Ovary (tissue), 9 donors: Measurements from ENCODE around the gene PFKFB2. TPM values are rescaled to one million over a fixed set of nuclear protein-coding genes. Genes with fewer than 3 reads are reported as not detected.

ENCODE experiments used
- DNase-seq, 5 donors: peaks; one replicate each; pipeline ENCODE4 v3.0.0-alpha.2; 2019 to 2020
- H3K27ac ChIP-seq, 2 donors: fragments of 200-600 bp; one replicate each; pipeline versions ENCODE4 v1.5.1 to v1.8.0; 2019 to 2022
- H3K27me3 ChIP-seq: fragments of 200-600 bp; one replicate; pipeline ENCODE4 v1.8.0; 2022
- H3K36me3 ChIP-seq: fragments of 200-600 bp; sonication (generic); one replicate; pipeline ENCODE4 v1.5.1; 2019
- H3K4me1 ChIP-seq: one replicate; pipeline ENCODE4 v1.8.1; 2013; ENCODE audit warnings: mild to moderate bottlenecking, moderate library complexity; ENCODE audit not compliant: insufficient read depth
- H3K4me3 ChIP-seq: fragments of 200-600 bp; sonication (generic); one replicate; pipeline ENCODE4 v1.5.1; 2017
- H3K9me3 ChIP-seq, 2 donors: fragments of 200-600 bp in 1 of 2; sonication (generic) in 1 of 2; one replicate each; pipeline versions ENCODE4 v1.5.1 to v1.8.1; 2013 to 2019; ENCODE audit warnings: mild to moderate bottlenecking in 1 of 2, moderate library complexity in 1 of 2
- CTCF ChIP-seq, 3 donors: fragments of 450-650 bp in 2 of 3; fragments of 200-600 bp in 1 of 3; IDR thresholded peaks; one replicate each; pipeline versions ENCODE4 v1.5.1 to v1.8.0; 2016 to 2022; ENCODE audit warnings: antibody characterized with exemption in 3 of 3, mild to moderate bottlenecking in 1 of 3
- EP300 ChIP-seq: sonication (generic); formaldehyde crosslinking; IDR thresholded peaks from one replicate; pipeline ENCODE4 v1.6.1; 2017; ENCODE audit warnings: antibody characterized with exemption
- POLR2A ChIP-seq: fragments of 450-650 bp; IDR thresholded peaks from one replicate; pipeline ENCODE4 v1.6.1; 2017; ENCODE audit warnings: antibody characterized with exemption, mild to moderate bottlenecking, moderate library complexity
- WGBS, 3 donors: extraction: QIAGEN DNeasy Blood & Tissue Kit in 1 of 3; methylation state at CpG; one replicate each; pipeline versions ENCODE4 v1.1.5 to v1.1.7; 2013 to 2017; 5-methylcytosine and 5-hydroxymethylcytosine counted together
- intact Hi-C, 4 donors: fragments of 100-400 bp; cut with DNase I; formaldehyde crosslinking; loops; one replicate each; pipeline versions ENCODE4 v1.11.0 to v1.15.1; 2022 to 2023
- polyA plus RNA-seq, 2 donors: library from polyadenylated mRNA; stranded (reverse); fragments of 200-250 nt in 1 of 2; fragments of 350-450 nt in 1 of 2; fragmentation: Illumina TruSeq in 1 of 2; extraction: RNeasy Lipid Tissue Mini Kit (QIAGEN cat#74804) in 1 of 2; gene quantifications; one replicate each; pipeline ENCODE4 v1.2.3, GENCODE V29; 2013 to 2014
- total RNA-seq, 7 donors: library from RNA; depleted of rRNA in 2 of 7; stranded (reverse); fragments of >200 nt in 2 of 7; fragmentation: NEBNext Ultra II Directional in 3 of 7; extraction: Animal tissue kit (Norgen Biotek cat#: 25700) in 3 of 7; gene quantifications; one replicate each; pipeline versions ENCODE4 v1.1.0 to v1.2.4, GENCODE V29; 2016 to 2023
- donor health status: DM: no; HTN: no; CAD: no; lungs with moderate emphysema.
- donor health status: DM: no; HTN: no; CAD: no.
- donor health status: Bipolar disorder and iron deficiency.
- donor health status: DM: yes; HTN: yes; CAD: no.
- donor health status: DM: no; HTN: no; CAD: no.
- donor health status: DM: yes; HTN: yes; CAD: no.

PFKFB2 gene
- total and polyA plus RNA-seq, 9 donors, result 3.0 to 11.4 (median 7.7) TPM

GRCh38 chr1:207010726-207011125 lies 42.3 kb upstream of the PFKFB2 start:
- intact Hi-C loops, result no loop called here
- Histone ChIP-seq H3K27ac (no peak overlapping the region), H3K36me3 (no peaks in the 10 kb centered on the region), H3K4me3 (no peak overlapping the region), H3K27me3 (no peaks in the 10 kb centered on the region), H3K4me1 (no peaks in the 10 kb centered on the region), H3K9me3 (no peaks in the 10 kb centered on the region)
- WGBS, 3 donors, result 98 to 100% (median 100%) methylated on average over 2 of the region's 2 CpGs
- no peak for DNase-seq
- TF ChIP-seq CTCF (IDR thresholded peaks at IDR 0.05), result no peak
- no peak for TF ChIP-seq POLR2A
- TF ChIP-seq EP300, result no peak

- DNase-seq, result no peak
- intact Hi-C loops, result no loop called here
- no peak overlapping the region for H3K4me3 ChIP-seq
- H3K9me3 ChIP-seq, result no peaks in the 10 kb centered on the region
- no peak overlapping the region for H3K27ac ChIP-seq
- no peak for TF ChIP-seq CTCF (IDR thresholded peaks at IDR 0.05)
- TF ChIP-seq EP300, result no peak
- no peak for TF ChIP-seq POLR2A
- no peaks in the 10 kb centered on the region for H3K4me1 ChIP-seq
- no peaks in the 10 kb centered on the region for H3K36me3 ChIP-seq
- 72 to 93% (median 93%) methylated on average over 6 of the region's 6 CpGs for WGBS, 3 donors
- H3K27me3 ChIP-seq, result no peaks in the 10 kb centered on the region
Observed at GRCh38 chr1:207013321-207014085, 39.6 kb upstream of the PFKFB2 start.

- H3K27me3 ChIP-seq, result no peaks in the 10 kb centered on the region
- H3K9me3 ChIP-seq, result no peaks in the 10 kb centered on the region
- H3K27ac ChIP-seq, result no peak overlapping the region
- no peaks in the 10 kb centered on the region for H3K36me3 ChIP-seq
- intact Hi-C loops, result no loop called here
- H3K4me3 ChIP-seq, result no peak overlapping the region
- no peak for DNase-seq
- H3K4me1 ChIP-seq, result no peaks in the 10 kb centered on the region
- 53 to 88% (median 67%) methylated on average over 3 of the region's 3 CpGs for WGBS, 3 donors
- TF ChIP-seq CTCF (IDR thresholded peaks at IDR 0.05) (no peak), POLR2A (no peak), EP300 (no peak)
Observed at GRCh38 chr1:207014728-207015127, 38.3 kb upstream of the PFKFB2 start.

- 88 to 92% (median 88%) methylated on average over 3 of the region's 3 CpGs for WGBS, 3 donors
- no peak for TF ChIP-seq CTCF (IDR thresholded peaks at IDR 0.05)
- TF ChIP-seq EP300, result no peak
- no peak for TF ChIP-seq POLR2A
- Histone ChIP-seq H3K36me3 (no peaks in the 10 kb centered on the region), H3K27me3 (no peaks in the 10 kb centered on the region), H3K9me3 (no peaks in the 10 kb centered on the region), H3K4me1 (no peaks in the 10 kb centered on the region), H3K4me3 (no peak overlapping the region), H3K27ac (no peak overlapping the region)
- intact Hi-C loops, result no loop called here
- DNase-seq, result no peak
Observed at GRCh38 chr1:207015791-207016190, 37.3 kb upstream of the PFKFB2 start.
